GM21737 (cell line): ENCODE data around the gene MPV17.
"Not testable (repeated sequence)": the region's sequence is repeated elsewhere in the genome, so short reads cannot be mapped to it uniquely, and the experiment has no call there.

Source experiments
- ATAC-seq: cut with Tn5 transposase; IDR thresholded peaks from one replicate; pipeline ENCODE4 v1.9.1; 2021; ENCODE audit warnings: mild to moderate bottlenecking, moderate library complexity; ENCODE audit not compliant: unreplicated experiment

The MPV17 gene

DNA sequence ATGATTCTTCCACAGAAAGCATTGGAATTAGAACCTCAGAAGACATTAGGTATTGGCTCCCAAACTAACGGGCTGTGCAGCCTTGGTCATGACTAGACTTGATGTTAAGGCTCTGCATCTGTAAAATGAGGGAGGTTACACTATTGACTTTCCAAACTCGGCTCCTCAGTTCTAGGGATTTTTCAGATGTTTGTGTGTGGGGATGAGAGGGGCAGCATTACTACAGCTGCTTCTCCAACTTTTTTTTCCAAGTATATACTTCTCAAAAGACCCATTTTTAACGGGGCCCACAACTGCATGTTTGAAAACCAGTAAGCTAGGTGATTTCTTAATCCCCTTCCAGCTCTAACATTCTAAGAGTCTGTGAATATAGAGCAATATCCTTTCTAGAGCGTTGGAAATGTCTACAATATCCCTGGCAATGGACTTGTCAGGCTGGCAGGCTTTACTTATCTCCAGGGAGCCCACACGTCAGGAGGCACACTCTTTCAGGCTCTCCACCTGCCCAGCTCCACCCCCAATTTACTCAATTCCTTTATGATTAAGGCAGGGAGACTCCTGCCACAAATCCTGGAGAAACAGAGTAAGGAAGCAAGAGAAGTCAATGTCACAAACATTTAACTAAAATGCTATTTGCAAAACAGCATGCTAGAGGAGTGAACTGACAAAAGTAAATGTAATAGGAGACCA, 844 bp upstream of the MPV17 start:
- ATAC-seq: no peak

- peak; percentile 40 for ATAC-seq
Measured at GRCh38 chr2:27322301-27322765, 564 bp downstream of the MPV17 start.

GRCh38 chr2:27320958-27321543, 1.8 kb downstream of the MPV17 start:
- no peak for ATAC-seq

GRCh38 chr2:27319839-27320238, 3.1 kb downstream of the MPV17 start:
- not testable (repeated sequence) for ATAC-seq

GRCh38 chr2:27316655-27317412, 6.1 kb downstream of the MPV17 start:
- no peak for ATAC-seq

- ATAC-seq: no peak
Measured at GRCh38 chr2:27315122-27315521, 7.8 kb downstream of the MPV17 start.

DNA sequence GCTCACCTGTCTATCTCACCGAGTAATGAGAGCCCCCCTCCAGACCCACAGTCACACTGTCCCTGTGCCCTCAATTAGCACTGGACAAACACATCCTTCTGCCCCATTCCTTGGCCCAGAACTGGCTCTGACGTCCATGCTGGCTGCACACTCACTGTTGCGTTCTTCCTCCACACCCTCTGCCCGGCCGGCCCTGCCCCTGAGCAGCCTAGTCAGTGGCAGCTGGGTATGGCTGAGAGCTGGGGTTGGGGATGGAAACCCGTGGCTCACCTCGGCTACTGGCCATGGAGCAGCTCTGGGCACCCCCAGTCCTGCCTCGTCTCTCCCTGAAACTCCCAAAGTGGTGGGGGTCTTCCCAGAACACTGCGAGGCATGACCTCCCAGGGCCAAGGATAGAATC, 8.2 kb downstream of the MPV17 start:
- no peak for ATAC-seq

DNA sequence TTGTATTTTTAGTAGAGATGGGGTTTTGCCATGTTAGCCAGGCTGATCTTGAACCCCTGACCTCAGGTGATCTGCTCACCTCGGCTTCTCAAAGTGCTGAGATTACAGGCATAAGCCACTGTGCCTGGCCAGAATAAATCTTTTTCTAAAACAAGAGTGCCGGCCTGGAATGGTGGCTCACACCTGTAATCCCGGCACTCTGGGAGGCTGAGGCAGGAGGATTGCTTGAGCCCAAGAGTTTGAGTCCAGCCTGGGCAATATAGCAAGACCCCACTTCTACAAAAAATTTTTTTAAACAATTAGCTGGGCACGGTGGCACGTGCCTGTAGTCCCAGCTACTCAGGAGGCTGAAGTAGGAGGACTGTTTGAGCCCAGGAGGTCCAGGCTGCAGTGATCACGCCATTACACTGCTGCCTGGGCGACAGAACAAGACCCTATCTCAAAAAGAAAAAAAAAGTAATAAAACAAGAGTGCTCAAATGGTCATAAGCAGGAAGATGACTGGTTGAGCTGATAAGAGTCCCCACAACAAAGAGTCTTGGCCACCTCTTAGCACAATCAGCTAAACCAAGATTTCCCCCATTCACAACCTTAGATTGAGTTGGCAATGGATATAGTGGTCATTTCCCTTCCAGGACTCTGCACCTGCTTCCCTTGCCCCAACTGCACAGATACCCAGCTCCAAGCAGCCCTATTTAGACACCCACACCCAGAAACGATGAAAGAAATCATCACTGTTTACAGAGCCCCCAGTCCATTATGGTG, 8.8 kb downstream of the MPV17 start:
- no peak for ATAC-seq

DNA sequence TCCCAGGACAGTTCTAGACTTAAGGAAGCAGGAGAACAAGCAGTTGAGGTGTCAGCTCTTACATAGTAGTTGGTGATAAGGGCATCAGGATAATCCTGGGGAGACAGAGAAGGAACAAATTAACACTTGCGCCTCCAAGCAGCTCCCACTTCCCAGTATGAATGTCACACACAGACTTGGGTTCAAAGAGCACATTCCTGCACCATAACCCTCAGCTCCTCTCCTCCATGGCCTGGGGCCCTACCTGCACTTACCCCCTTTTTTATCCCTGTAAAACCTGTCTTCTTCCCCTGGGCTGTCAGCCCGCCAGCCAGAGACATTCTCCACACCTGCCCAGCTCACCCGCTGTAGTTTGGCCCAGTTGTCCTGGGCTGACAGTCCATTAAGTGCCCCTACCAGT, 10.7 kb downstream of the MPV17 start:
- no peak for ATAC-seq

- no peak for ATAC-seq
Measured at GRCh38 chr2:27309651-27310050, 13.2 kb downstream of the MPV17 start.

DNA sequence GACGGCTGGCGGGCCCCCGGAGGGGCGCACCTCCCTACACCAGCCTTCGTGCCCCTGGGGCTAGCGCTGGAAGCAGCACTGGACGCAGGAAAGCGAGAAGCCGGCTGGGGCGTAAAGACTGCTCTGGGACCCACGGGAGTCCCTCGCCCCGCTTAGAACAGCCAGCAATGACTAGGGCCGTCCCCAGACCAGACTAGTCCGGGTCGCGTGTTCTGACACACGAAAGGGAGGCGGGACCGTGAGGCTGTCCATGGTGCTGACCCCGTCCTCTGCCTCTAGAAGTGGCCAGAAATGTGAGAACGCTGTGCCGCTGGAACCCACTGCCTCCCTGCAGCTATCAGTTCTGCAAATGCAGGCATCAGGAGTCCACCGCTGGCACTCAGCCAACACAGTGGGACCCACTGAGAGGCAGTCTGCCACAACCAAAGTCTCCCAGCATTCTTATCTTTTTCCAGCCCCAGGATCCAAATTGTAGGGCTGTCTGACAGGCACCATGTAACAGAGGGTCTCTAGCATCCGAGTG, 14.5 kb downstream of the MPV17 start, which contains the start of gene UCN:
Gene UCN (minus strand): TSS at position 87 of the 523 bp plus-strand sequence. CDS start 550 bp downstream, outside the sequence.
- ATAC-seq: no peak

- ATAC-seq: no peak
Measured at GRCh38 chr2:27307545-27308358, 15.1 kb downstream of the MPV17 start.

- ATAC-seq: no peak
Measured at GRCh38 chr2:27307287-27307544, 15.7 kb downstream of the MPV17 start.

DNA sequence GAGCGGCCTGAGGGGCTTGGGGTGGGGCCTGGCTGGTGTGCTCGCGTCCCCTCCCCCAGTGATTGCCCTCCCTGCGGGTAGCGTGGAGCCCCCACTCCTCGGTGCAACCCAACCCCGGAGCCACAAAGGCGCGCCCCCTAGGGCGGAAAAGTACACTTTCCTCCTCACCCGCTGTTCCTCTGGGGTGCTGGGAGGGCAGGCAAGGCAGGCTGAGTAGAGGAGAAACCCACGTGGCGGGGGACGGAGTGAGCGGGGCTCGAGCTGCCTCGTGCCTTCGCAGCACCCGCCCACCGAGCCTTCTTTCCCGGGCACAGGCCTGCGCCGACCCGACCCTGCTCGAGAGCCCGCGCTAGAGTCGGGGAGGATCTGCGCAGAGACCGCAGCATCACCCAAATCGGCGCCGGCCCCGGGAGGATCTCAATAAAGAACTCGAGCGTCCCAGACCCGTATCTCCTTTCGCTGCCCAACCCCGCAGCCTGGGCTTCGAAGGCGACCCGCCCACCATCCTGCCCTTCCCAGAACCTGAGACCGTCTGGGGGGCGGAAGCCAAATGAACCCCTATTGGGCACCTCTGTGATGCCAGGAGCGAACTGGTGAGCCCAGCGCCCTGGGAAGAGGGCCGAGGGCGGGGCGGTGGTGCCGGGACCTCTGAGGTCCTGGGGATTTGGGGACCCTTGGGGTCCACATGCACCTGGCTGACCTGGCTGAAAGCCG, 16.2 kb downstream of the MPV17 start:
- ATAC-seq: no peak

GRCh38 chr2:27306136-27306535, 16.8 kb downstream of the MPV17 start:
- no peak for ATAC-seq

- ATAC-seq: no peak
Measured at GRCh38 chr2:27305516-27305915, 17.4 kb downstream of the MPV17 start.

DNA sequence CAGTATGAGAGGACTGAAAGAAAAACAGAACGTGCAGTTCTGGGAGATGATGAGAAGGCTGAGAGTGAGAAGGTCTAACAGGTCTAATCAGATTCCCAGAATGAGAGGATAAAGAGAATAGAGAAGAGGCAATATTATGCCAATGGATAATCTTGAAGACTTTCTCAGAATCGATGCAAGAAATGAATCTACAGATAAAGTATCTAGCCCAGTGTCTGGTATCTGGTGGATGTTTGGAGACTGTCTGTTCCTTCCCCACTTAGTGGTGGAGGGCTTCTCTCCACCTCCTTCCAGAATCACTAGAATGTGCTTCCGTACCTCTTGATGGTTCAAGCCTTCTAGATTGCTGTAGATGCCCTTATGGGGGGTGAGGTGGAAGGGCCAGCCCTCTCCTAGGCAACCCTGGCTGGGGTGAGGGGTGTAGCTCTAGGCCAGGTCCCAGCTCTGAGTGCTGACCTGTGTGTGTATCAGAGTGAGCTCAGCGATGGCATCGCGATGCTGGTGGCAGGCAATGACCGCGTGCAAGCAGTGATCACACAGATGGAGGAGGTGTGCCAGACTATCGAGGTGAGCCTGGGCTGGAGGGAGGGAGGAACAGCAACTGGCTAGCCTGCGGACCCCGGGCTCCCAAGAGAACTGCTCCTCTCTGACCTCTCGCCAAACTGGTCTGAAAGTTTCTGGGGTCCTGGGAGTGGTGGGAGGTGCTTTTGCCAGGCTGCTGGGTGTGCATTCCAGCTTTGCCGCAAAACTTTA, 18.2 kb downstream of the MPV17 start:
- ATAC-seq: no peak

DNA sequence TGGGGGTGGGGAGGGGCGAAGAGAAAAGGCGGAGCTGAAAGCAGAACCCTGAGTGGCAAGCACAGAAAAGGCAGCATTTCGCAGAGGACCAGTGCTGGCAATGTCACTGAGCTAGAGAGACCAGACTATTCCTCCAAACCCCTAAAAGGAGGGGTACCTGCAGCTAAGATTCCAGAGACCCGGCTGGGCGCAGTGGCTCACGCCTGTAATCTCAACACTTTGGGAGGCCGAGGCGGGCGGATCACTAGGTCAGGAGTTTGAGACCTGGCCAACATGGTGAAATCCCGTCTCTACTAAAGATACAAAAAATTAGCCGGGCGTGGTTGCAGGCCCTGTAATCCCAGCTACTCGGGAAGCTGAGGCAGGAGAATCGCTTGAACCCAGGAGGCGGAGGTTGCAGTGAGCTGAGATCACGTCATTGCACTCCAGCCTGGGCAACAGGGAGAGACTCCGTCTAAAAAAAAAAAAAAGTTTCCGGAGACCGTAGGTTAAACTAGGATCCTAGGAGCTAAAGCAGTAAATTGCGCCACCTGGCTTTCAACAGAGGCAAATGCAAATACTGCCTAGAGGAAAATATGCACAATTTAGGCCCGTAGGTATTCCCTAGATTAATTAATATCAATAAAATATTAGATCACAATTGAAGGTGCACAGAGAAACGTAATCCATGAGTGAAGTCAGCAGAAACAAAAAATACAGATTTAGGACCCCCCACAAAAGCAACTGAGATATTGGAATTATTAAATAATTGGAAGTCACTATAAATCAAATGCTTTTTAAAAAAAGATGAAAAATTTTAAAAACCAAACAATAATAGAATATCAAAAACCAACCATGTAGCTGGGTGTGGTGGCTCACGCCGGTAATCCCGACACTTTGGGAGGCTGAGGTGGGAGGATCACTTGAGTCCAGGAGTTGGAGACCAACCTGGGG, 19.5 kb downstream of the MPV17 start:
- no peak for ATAC-seq
